ENCODE measurements around the gene STK32C. TPM values are rescaled to one million over a fixed set of nuclear protein-coding genes. Genes with fewer than 3 reads are reported as not detected.

STK32C gene
- total and polyA plus RNA-seq, 2 of the 4 experiments (the other 2 are of a cell fraction), result 5.0 to 8.3 TPM

DNA sequence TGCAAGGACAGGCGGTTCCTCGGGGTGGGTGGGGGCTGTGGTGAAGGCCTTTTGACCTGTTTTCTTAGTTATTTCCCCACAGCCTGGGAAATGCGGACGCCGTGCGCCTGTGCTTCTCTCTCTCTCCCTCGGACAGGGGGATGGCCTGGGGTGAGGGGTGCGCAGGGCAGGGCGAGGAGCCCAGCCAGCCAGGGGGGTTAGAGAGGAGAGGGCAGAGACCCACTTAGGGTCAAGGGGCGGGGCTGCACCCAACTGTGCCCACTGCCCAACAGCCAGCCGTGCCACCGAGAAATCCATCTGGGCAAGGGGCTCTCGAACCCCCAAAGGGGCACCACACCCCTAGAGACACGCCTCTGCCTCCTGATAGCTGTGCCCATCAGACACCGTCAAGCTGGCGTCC lies 67.2 kb downstream of the STK32C start:
- no peak overlapping the region for H2BK120ac ChIP-seq (ENCODE audit: low read depth, low read length)
- whole genome bisulfite sequencing, 2 experiments (ENCODE audit: extremely low coverage in 2 of 2, insufficient read length in 1 of 2), result 87% methylated on average over 3 of the region's 16 CpGs; no CpG with 5 or more reads in 1 of the 2 experiments
- H4K8ac ChIP-seq (ENCODE audit: low read depth in 2 of 2, low read length in 2 of 2), result no peak overlapping the region
- ChIA-PET CTCF (no interaction called here), POLR2A (ENCODE audit: unreplicated experiment) (no interaction called here)
- H3K27ac ChIP-seq (ENCODE audit: insufficient read depth, low read length), result no peak overlapping the region
- no peak overlapping the region for H2BK20ac ChIP-seq (ENCODE audit: low read depth, low read length)
- no peaks in the 10 kb centered on the region for H3K9me1 ChIP-seq (ENCODE audit: insufficient read depth, low read length)
- no peak overlapping the region for H2BK15ac ChIP-seq (ENCODE audit: low read depth, low read length)
- H2AK9ac ChIP-seq (replicated peaks; ENCODE audit: low read depth, low read length, poor library complexity), result no peak overlapping the region
- H4K91ac ChIP-seq (ENCODE audit: insufficient read depth, low read depth, low read length), result no peak overlapping the region
- no peak overlapping the region for H3K4me3 ChIP-seq (ENCODE audit: insufficient read depth, low read depth, low read length)
- intact Hi-C loops (cut with micrococcal nuclease), result no loop called here
- no peak overlapping the region for H2BK5ac ChIP-seq (ENCODE audit: low read depth, low read length, poor library complexity, severe bottlenecking)
- no peak overlapping the region for H2AFZ ChIP-seq (replicated peaks; ENCODE audit: low read length, poor library complexity)
- H3K4me2 ChIP-seq (ENCODE audit: low read depth, low read length), result no peak overlapping the region
- H3K79me1 ChIP-seq (ENCODE audit: low read depth in 1 of 2, low read length in 2 of 2), result no peaks in the 10 kb centered on the region
- H3K36me3 ChIP-seq (ENCODE audit: control insufficient read depth, insufficient read depth, low read length), result no peaks in the 10 kb centered on the region
- H4K20me1 ChIP-seq (ENCODE audit: insufficient read depth, low read length), result no peaks in the 10 kb centered on the region
- H3K14ac ChIP-seq (replicated peaks; ENCODE audit: low read depth, low read length), result no peak overlapping the region
- no peaks in the 10 kb centered on the region for H3K4me1 ChIP-seq (ENCODE audit: control insufficient read depth, insufficient read depth, low read length)
- H3K56ac ChIP-seq (ENCODE audit: extremely low read depth, insufficient read depth, low read length), result no peak overlapping the region
- H3K9me3 ChIP-seq (ENCODE audit: control insufficient read depth, insufficient read depth, low read length), result no peaks in the 10 kb centered on the region
- ATAC-seq (ENCODE audit: low read depth) (no peak), DNase-seq (no peak)
- H3K4ac ChIP-seq (ENCODE audit: low read depth, low read length), result no peak overlapping the region
- H3K18ac ChIP-seq (ENCODE audit: low read depth, low read length), result no peak overlapping the region
- H3K23ac ChIP-seq (ENCODE audit: low read depth, low read length), result no peak overlapping the region
- no peak overlapping the region for H4K5ac ChIP-seq (ENCODE audit: low read depth, low read length)
- in situ Hi-C loops (cut with MboI; ENCODE audit: low sequenced_read_pairs), result no loop called here
- TF ChIP-seq, protein P1, sequence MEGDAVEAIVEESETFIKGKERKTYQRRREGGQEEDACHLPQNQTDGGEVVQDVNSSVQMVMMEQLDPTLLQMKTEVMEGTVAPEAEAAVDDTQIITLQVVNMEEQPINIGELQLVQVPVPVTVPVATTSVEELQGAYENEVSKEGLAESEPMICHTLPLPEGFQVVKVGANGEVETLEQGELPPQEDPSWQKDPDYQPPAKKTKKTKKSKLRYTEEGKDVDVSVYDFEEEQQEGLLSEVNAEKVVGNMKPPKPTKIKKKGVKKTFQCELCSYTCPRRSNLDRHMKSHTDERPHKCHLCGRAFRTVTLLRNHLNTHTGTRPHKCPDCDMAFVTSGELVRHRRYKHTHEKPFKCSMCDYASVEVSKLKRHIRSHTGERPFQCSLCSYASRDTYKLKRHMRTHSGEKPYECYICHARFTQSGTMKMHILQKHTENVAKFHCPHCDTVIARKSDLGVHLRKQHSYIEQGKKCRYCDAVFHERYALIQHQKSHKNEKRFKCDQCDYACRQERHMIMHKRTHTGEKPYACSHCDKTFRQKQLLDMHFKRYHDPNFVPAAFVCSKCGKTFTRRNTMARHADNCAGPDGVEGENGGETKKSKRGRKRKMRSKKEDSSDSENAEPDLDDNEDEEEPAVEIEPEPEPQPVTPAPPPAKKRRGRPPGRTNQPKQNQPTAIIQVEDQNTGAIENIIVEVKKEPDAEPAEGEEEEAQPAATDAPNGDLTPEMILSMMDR (conservative IDR thresholded peaks at IDR 0.05; ENCODE audit: low read depth, low read length), result no peak
- TF ChIP-seq, protein P2, sequence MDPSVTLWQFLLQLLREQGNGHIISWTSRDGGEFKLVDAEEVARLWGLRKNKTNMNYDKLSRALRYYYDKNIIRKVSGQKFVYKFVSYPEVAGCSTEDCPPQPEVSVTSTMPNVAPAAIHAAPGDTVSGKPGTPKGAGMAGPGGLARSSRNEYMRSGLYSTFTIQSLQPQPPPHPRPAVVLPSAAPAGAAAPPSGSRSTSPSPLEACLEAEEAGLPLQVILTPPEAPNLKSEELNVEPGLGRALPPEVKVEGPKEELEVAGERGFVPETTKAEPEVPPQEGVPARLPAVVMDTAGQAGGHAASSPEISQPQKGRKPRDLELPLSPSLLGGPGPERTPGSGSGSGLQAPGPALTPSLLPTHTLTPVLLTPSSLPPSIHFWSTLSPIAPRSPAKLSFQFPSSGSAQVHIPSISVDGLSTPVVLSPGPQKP (IDR thresholded peaks at IDR 0.05; ENCODE audit: borderline replicate concordance, low read depth, low read length), result no peak
- no peak overlapping the region for H2AK5ac ChIP-seq (ENCODE audit: low read depth, low read length)
- no TSS peak for BruUV-seq (replicated peaks)
- dilution Hi-C loops (cut with HindIII; ENCODE audit: low sequenced_read_pairs, unreplicated experiment), result loop anchor here (25.0 kb wide), 1 partner anchor 97 kb away; the partner anchor contains the start of gene LRRC27
- no peak overlapping the region for H3K9ac ChIP-seq (ENCODE audit: low read depth, low read length)
- peaks cover 9% of the 10 kb centered on the region; the same call in 1 of the 2 replicates for H3K27me3 ChIP-seq (ENCODE audit: control insufficient read depth, insufficient read depth, low read length)
